Gastroesophageal sphincter (tissue), 3 donors: Measurements from ENCODE around the gene ATF6.

Experiments used
- CTCF ChIP-seq, 4 experiments: fragments of 200-600 bp in 2 of 4; fragments of 450-650 bp in 2 of 4; sonication (generic) in 1 of 4; IDR thresholded peaks; one replicate each; pipeline ENCODE4 v1.5.1; 2017 to 2019; ENCODE audit warnings: antibody characterized with exemption in 4 of 4, mild to moderate bottlenecking in 2 of 4, moderate library complexity in 2 of 4
- EP300 ChIP-seq: sonication (generic); formaldehyde crosslinking; IDR thresholded peaks from one replicate; pipeline ENCODE4 v1.6.1; 2017; ENCODE audit warnings: antibody characterized with exemption, mild to moderate bottlenecking
- POLR2A ChIP-seq, 2 donors: fragments of 450-650 bp; IDR thresholded peaks; one replicate each; pipeline ENCODE4 v1.6.1; 2017; ENCODE audit warnings: antibody characterized with exemption in 2 of 2, mild to moderate bottlenecking in 2 of 2, moderate library complexity in 1 of 2
- POLR2AphosphoS5 ChIP-seq: sonication (generic); formaldehyde crosslinking; IDR thresholded peaks from one replicate; pipeline ENCODE4 v1.6.1; 2017; ENCODE audit warnings: antibody characterized with exemption

DNA sequence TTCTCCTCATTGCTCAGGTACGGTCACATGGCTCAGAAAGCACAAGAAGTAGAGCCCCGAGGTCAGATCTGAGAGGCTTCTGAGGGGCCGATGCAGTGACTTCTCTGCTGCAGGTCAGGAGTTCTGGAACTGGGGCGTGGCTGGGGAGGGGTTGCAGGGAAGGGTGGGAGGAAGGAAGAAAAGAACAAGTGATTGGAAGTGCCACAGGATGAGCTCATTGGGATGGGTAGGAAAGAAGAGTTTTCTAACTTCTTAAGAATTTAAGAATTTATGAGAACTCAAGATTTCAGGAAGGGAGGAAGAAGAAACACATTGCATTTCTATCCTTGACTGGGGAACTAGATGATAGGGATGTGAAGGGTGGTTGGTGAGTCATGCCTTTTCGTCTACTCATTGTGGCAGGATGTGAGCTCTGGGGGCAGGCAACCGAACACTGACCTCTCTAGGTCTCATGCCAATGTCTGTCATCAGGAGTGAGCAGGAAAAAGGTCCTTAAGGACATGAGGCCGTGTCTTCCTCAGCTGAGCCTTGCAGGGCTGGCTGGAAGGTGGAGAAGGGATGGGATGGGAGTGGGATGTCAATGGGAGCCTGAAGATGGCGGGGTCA is 44.3 kb upstream of the ATF6 start:
- TF ChIP-seq CTCF (IDR thresholded peaks at IDR 0.05) (no peak), POLR2A (IDR thresholded peaks at IDR 0.05) (no peak), EP300 (no peak), POLR2AphosphoS5 (no peak)
